NOMO-1 treated with dmso at 0.1 percent for 144 hours (cell line): ENCODE measurements around the gene VSIG10L2.

Experiments
- DNase-seq: peaks from one replicate; lab custom pipeline; 2025; ENCODE audit not compliant: unreplicated experiment; lab: John Stamatoyannopoulos, UW

VSIG10L2 gene

GRCh38 chr11:126002181-126002580 lies 56.3 kb downstream of the VSIG10L2 start:
- DNase-seq, result no peak
